Upper lobe of right lung (tissue), 1 donor: Measurements from ENCODE around the gene HDAC9. TPM values are rescaled to one million over a fixed set of nuclear protein-coding genes. Genes with fewer than 3 reads are reported as not detected.

Experiments
- ATAC-seq: fragments of 200-7000 bp; cut with Tn5 transposase; one replicate; pipeline ENCODE4 v1.9.1; 2020; ENCODE audit warnings: mild to moderate bottlenecking, moderate library complexity
- DNase-seq: peaks from one replicate; pipeline ENCODE4 v3.0.0-alpha.2; 2020
- H3K27ac ChIP-seq: fragments of 200-600 bp; one replicate; pipeline ENCODE4 v1.8.0; 2022
- H3K27me3 ChIP-seq: fragments of 200-600 bp; one replicate; pipeline ENCODE4 v1.8.0; 2022; ENCODE audit warnings: mild to moderate bottlenecking
- H3K36me3 ChIP-seq: fragments of 200-600 bp; one replicate; pipeline ENCODE4 v1.8.0; 2022
- H3K4me1 ChIP-seq: fragments of 200-600 bp; one replicate; pipeline ENCODE4 v1.8.0; 2022
- H3K4me3 ChIP-seq: fragments of 200-600 bp; one replicate; pipeline ENCODE4 v1.8.0; 2022; ENCODE audit warnings: mild to moderate bottlenecking
- H3K9me3 ChIP-seq: fragments of 200-600 bp; one replicate; pipeline ENCODE4 v1.8.0; 2022
- intact Hi-C: fragments of 100-400 bp; cut with DNase I; formaldehyde crosslinking; loops from one replicate; pipeline ENCODE4 v1.11.0; 2022
- total RNA-seq: library from RNA; stranded (reverse); fragmentation: NEBNext Ultra II Directional; extraction: Animal tissue kit (Norgen Biotek cat#: 25700); gene quantifications from one replicate; pipeline ENCODE4 v1.2.1, GENCODE V29; 2021
- TF ChIP-seq, protein P1 (sequence below): fragments of 200-600 bp; IDR thresholded peaks from one replicate; pipeline ENCODE4 v1.8.0; 2022; ENCODE audit warnings: antibody characterized with exemption
- donor health status: DM: no; HTN: yes; CAD: no; lungs with severe emphysema.

HDAC9 gene
- total RNA-seq, 1 donor from 2014 or later, result 52.4 TPM

DNA sequence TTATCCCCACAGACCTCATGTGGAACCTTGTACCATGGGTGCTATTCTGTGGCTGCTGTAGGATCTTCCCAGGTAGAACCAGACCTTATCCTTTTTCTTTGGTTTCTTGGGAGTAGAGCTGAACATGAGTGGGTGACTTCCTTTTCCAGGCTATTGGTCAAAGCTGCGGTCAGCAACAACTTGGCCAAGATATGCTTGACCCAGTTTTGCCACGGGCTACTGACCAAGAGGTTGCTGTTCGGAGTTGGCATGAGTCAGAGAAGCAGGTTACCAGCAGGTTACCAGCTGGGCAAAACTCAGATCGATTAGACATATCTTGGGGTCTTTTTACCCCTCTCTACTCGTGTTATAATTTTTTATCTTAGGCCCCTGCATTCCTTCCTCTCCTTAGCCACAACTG, 36.7 kb upstream of the HDAC9 start:
- intact Hi-C loops, result no loop called here
- Histone ChIP-seq H3K4me3 (no peak overlapping the region), H3K27me3 (no peaks in the 10 kb centered on the region), H3K4me1 (no peaks in the 10 kb centered on the region), H3K27ac (no peak overlapping the region), H3K36me3 (no peaks in the 10 kb centered on the region), H3K9me3 (no peaks in the 10 kb centered on the region)
- DNase-seq (no peak), ATAC-seq (peak; percentile 86)
- TF ChIP-seq, protein P1, sequence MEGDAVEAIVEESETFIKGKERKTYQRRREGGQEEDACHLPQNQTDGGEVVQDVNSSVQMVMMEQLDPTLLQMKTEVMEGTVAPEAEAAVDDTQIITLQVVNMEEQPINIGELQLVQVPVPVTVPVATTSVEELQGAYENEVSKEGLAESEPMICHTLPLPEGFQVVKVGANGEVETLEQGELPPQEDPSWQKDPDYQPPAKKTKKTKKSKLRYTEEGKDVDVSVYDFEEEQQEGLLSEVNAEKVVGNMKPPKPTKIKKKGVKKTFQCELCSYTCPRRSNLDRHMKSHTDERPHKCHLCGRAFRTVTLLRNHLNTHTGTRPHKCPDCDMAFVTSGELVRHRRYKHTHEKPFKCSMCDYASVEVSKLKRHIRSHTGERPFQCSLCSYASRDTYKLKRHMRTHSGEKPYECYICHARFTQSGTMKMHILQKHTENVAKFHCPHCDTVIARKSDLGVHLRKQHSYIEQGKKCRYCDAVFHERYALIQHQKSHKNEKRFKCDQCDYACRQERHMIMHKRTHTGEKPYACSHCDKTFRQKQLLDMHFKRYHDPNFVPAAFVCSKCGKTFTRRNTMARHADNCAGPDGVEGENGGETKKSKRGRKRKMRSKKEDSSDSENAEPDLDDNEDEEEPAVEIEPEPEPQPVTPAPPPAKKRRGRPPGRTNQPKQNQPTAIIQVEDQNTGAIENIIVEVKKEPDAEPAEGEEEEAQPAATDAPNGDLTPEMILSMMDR, result no peak

DNA sequence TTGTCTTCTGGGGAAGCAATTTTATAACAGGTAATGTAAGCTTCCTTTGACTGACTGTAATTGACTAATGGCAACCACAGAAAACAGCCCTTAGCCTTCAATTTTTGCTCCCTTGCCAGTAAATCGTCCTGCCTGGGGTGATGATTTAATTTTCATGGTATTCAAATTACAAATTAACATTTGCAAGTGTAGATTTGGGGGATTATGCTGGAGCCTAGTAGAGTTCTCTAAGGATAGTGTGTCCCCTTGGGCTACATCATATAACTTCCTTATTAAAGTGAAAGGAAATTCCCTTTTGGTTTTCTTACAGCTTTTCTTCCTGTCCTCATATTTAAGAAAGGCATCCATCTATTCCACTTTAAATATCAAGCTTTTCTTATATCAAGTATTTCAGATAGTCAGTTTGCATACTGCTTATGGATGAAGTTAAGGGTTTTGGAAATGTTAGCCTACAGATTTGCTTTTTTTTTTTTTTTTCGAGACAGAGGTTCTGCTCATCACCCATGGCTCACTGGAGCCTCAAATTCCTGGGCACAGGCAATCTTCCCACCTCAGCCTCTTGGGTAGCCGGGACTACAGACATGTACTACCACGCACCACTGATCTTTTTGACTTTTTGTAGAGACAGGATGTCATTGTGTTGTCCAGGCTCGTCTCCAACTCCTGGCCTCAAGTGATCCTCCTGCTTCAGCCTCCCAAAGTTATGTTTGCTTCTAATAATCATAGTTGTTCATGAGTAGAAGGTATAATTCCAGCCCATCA, 35.9 kb upstream of the HDAC9 start:
- TF ChIP-seq, protein P1, result no peak
- no peak for DNase-seq
- no peak for ATAC-seq
- Histone ChIP-seq H3K27me3 (no peaks in the 10 kb centered on the region), H3K9me3 (no peaks in the 10 kb centered on the region), H3K4me3 (no peak overlapping the region), H3K4me1 (no peaks in the 10 kb centered on the region), H3K36me3 (no peaks in the 10 kb centered on the region), H3K27ac (no peak overlapping the region)
- intact Hi-C loops, result no loop called here

DNA sequence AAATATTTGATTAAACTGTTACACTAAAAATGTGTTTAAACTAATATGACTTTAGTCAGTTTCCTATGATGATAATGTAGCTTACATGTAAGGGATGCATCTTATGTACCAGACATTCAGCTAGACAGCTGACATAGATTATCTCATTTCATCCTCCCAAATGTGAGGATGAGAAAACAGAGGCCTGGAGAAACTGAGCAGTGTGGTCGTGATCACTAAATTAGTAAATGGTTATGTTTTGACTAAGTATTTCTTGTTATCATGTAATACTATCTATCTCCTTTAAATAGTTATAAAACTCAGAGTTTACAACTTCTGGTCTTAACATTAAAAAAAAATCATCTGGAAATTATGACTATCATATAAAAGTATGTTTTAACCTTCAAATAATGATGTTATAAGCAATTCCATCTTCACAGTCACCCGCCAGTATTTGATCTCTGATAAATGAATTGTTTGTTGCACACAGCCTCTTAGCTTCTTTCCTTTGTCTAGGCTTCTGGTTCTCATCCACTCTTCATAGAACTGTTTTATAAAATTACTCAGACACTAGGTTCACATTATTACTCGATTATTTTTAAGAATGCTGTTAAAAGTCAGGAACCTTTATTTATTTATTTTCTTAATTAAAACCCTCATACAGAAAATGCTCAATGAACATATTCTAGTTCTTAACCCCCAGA, 33.6 kb upstream of the HDAC9 start:
- intact Hi-C loops, result no loop called here
- no peak overlapping the region for H3K4me3 ChIP-seq
- ATAC-seq (no peak), DNase-seq (no peak)
- H3K36me3 ChIP-seq, result no peaks in the 10 kb centered on the region
- H3K27me3 ChIP-seq, result no peaks in the 10 kb centered on the region
- H3K4me1 ChIP-seq, result no peaks in the 10 kb centered on the region
- H3K9me3 ChIP-seq, result no peaks in the 10 kb centered on the region
- TF ChIP-seq, protein P1, result no peak
- H3K27ac ChIP-seq, result no peak overlapping the region

DNA sequence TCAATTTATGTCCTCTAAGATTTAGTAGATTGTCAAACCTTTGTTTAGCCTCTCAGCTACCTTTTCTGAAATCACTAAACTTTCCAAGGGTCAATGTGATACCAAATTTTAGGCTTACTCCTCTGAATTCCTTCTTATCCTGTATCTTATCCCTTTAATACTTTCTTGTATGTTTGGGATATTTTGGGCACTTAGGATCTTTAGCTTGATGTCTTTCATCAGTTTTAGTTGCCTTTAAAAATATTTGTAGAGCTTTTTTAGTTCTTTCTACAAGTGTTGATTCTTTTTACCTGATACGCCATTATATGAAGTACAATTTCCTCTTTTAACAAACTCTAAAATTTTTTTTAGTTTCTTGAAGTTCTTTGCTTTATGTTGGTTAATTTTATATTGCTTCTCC, 30.7 kb upstream of the HDAC9 start:
- ATAC-seq, result no peak
- Histone ChIP-seq H3K27me3 (no peaks in the 10 kb centered on the region), H3K4me3 (no peak overlapping the region), H3K4me1 (no peaks in the 10 kb centered on the region), H3K36me3 (no peaks in the 10 kb centered on the region), H3K9me3 (no peaks in the 10 kb centered on the region), H3K27ac (no peak overlapping the region)
- no peak for DNase-seq
- intact Hi-C loops, result no loop called here
- TF ChIP-seq, protein P1, result no peak

DNA sequence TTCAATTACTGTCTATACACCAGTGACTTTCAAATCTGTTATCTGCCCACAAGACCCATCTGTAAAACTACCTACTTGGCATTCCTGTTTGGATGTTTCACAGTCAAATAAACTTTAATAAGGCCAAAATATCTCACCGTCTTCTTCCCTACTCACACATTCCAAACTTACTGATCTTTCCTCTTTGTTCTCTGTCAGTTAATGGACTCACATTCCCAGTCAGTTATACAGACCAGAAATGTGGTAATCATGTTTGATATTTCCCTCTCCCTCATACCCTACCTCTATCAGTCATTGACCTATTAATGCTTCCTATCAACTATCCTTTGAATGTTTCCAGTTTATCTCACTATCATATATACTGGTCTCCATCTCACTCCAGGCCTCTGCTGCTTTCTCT, 28.5 kb upstream of the HDAC9 start:
- Histone ChIP-seq H3K4me3 (no peak overlapping the region), H3K4me1 (no peaks in the 10 kb centered on the region), H3K27me3 (no peaks in the 10 kb centered on the region), H3K9me3 (no peaks in the 10 kb centered on the region), H3K27ac (no peak overlapping the region), H3K36me3 (no peaks in the 10 kb centered on the region)
- intact Hi-C loops, result no loop called here
- TF ChIP-seq, protein P1, result no peak
- DNase-seq, result no peak
- no peak for ATAC-seq
